C4-2B (cell line): Measurements from ENCODE around the gene HTR7.
A peak's percentile ranks its signal among the peaks of the same experiment; 100 is the strongest.

Source experiments
- H3K27ac ChIP-seq: fragments of 450-650 bp; 2 replicates; pipeline ENCODE4 v1.5.1; 2017
- CTCF ChIP-seq: fragments of 450-650 bp; conservative IDR thresholded peaks from 2 replicates; pipeline ENCODE4 v1.5.1; 2017; ENCODE audit warnings: mild to moderate bottlenecking
- ZFX ChIP-seq: fragments of 450-650 bp; IDR thresholded peaks from 2 replicates; pipeline ENCODE4 v1.6.1; 2017

HTR7 gene

GRCh38 chr10:90799172-90799571 is 58.7 kb downstream of the HTR7 start:
- TF ChIP-seq CTCF (no peak), ZFX (no peak)
- no peak overlapping the region for H3K27ac ChIP-seq

- TF ChIP-seq CTCF (no peak), ZFX (no peak)
- H3K27ac ChIP-seq, result no peak overlapping the region
Observed at GRCh38 chr10:90798482-90798881, 59.4 kb downstream of the HTR7 start.

- H3K27ac ChIP-seq, result no peak overlapping the region
- TF ChIP-seq ZFX (no peak), CTCF (no peak)
Observed at GRCh38 chr10:90790422-90790821, 67.4 kb downstream of the HTR7 start.

- H3K27ac ChIP-seq, result no peak overlapping the region
- TF ChIP-seq ZFX, result no peak
- TF ChIP-seq CTCF, result no peak
Observed at GRCh38 chr10:90788968-90789367, 68.9 kb downstream of the HTR7 start.

GRCh38 chr10:90788199-90788491 is 69.7 kb downstream of the HTR7 start:
- peak; percentile 47 for TF ChIP-seq CTCF
- no peak for TF ChIP-seq ZFX
- no peak overlapping the region for H3K27ac ChIP-seq

- TF ChIP-seq CTCF (peak; percentile 93), ZFX (no peak)
- no peak overlapping the region for H3K27ac ChIP-seq
Observed at GRCh38 chr10:90787393-90788198, 70.2 kb downstream of the HTR7 start.

GRCh38 chr10:90785782-90786181 is 72.1 kb downstream of the HTR7 start:
- TF ChIP-seq ZFX, result no peak
- no peak for TF ChIP-seq CTCF
- H3K27ac ChIP-seq, result no peak overlapping the region
